ENCODE data around the gene PIK3CG.
"Not testable (repeated sequence)": the region's sequence is repeated elsewhere in the genome, so short reads cannot be mapped to it uniquely, and the experiment has no call there.

PIK3CG gene

GRCh38 chr7:106865130-106866041, at the start of gene PIK3CG:
TSS of gene PIK3CG (plus strand) at chr7:106865282. CDS start at chr7:106867562, 2,280 bp downstream.
- DNase-seq: no peak

GRCh38 chr7:106817098-106817497, 48.0 kb upstream of the PIK3CG start:
- no peak for DNase-seq

GRCh38 chr7:106818736-106819135, 46.3 kb upstream of the PIK3CG start:
- DNase-seq: no peak

DNA sequence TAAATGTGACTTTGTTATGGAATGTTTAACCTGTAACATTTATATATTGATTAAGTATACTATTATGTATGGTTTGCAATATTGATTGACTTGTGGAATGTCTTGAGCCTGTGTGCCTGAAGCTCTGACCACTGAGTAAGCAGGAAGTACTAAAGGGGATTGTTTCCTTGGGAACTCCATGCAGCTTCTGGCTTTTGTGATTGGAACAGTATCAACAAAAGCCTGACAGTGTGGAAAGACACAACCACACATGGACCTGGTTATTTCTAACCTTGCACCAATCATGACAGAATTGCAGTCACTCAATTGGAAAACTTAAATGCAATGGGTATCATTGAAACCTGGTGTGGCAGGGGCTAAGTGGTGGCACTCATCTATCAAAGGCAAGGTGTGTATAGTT, 45.5 kb upstream of the PIK3CG start:
- DNase-seq: no peak

- DNase-seq: no peak
Measured at GRCh38 chr7:106820321-106821217, 44.5 kb upstream of the PIK3CG start.

DNA sequence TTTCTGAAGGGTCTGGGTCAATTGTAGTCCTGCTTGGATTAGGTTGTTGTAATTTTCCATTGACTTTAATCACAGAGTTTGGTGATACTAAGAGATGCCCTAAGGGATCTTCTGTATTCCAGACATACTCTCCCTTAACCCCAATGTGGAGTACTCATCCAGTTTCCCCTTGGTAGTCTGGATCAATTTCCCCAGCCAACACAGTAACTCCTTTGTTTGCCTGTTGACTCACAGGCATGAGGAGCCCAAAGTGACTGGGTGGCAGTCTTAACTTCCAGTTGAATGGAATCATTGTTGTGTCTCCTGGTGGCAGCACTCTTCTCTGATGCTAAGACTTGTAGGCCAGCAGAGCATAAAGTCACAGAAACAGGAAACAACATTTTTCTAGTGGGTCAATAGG, 41.5 kb upstream of the PIK3CG start:
- DNase-seq: no peak

- DNase-seq: no peak
Measured at GRCh38 chr7:106824458-106824857, 40.6 kb upstream of the PIK3CG start.

GRCh38 chr7:106827626-106828025, 37.5 kb upstream of the PIK3CG start:
- no peak for DNase-seq

GRCh38 chr7:106829496-106829895, 35.6 kb upstream of the PIK3CG start:
- no peak for DNase-seq

DNA sequence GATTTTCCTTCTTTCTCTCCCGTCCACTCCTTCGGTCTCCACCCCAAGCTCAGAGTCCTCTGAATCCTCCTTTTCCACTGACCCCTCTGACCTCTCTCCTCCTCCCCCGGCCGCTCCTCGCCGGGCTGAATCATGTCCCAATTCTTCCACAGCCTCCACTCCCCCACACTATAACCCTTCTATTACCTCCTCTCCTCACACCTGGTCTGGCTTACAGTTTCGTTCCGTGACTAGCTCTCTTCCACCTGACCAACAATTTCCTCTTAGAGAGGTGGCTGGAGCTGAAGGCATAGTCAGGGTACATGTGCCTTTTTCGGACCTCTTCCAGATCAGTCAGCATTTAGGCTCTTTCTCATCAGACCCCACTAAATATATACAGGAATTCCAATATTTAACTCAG, 34.2 kb upstream of the PIK3CG start:
- not testable (repeated sequence) for DNase-seq

DNA sequence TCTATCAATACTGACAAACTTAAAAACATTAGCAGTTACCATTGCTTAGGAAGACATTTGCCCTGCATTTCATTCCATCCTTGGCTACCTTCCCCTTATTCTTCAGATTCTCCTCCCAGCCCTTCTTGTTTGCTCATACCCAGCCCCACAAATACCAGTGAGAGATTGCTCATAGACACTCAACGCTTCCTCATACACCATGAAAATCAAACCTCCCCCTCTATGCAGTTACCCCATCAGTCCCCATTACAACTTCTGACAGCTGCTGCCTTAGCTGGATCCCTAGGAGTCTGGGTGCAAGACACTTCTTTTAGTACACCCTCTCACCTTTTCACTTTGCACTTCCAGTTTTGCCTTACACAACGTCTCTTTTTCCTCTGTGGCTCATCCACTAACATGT, 28.3 kb upstream of the PIK3CG start:
- DNase-seq: no peak

DNA sequence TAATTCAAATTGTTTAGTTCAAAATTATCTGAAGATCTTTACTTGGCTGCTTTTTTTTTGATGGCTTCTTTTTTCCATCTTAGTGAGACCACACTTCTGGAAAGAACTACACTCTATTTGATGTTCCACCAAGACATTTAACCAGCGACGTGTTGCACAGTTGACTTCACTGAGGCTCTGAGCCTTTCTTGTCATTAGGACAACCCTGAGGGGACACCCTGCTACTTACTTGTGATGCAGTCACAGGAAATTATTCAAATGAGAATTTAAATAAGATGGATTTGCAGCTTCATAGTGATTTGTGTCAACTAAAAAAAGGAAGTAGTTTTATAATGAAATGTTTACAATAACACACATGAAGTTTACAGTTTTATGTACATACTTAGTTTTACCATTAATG, 25.6 kb upstream of the PIK3CG start:
- DNase-seq: no peak

GRCh38 chr7:106840342-106840741, 24.7 kb upstream of the PIK3CG start:
- DNase-seq: no peak

DNA sequence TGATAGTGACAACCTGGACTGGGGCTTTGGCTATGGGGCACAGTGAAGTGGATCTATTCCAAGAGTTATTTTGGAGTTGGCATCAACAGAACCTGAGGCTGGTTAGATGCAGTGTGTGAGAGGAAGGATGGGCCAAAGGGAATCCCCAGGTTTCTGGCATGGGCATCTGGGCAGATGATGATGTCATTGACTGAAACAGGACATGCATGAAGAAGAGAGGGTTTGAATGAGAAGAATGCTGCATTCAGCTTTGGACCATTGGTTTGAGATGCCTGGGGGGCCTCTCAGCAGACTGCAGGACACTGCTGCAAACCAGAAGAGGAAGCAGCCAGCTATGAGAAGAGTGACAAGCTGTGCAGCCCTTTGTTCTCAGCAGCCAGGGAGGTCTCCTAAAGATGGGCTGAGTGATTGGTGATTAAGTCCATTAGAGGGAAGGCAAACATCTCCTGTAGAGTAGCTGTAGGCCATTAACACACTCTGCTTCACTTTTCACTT, 23.1 kb upstream of the PIK3CG start:
- DNase-seq: no peak

DNA sequence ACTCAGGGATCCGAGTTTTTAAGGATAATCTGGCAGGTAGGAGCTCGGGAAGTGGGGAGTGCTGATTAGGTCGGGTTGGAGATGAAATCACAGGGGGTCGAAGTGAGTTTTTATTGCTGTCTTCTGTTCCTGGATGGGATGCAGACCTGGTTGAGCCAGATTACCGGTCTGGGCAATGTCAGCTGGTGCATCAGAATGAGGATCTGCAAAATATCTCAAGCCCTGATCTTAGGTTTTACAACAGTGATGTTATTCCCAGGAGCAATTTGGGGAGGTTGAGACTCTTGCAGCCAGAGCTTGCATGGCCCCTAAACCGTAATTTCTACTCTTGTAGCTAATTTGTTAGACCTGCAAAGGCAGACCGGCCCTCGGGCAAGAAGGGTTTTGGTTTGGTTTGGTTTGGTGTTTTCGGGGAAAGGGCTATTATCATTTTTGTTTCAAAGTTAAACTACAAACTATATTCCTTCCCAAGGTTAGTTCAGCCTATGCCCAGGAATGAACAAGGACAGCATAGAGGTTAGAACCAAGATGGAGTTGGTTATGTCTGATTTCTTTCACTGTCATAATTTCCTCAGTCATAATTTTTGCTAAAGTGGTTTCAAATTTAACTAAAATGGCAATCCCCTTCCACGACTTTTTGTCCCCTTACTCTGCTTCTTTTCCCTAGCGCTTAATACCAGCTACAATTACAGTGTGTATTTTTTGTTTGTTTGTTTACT, 20.6 kb upstream of the PIK3CG start:
- no peak for DNase-seq

DNA sequence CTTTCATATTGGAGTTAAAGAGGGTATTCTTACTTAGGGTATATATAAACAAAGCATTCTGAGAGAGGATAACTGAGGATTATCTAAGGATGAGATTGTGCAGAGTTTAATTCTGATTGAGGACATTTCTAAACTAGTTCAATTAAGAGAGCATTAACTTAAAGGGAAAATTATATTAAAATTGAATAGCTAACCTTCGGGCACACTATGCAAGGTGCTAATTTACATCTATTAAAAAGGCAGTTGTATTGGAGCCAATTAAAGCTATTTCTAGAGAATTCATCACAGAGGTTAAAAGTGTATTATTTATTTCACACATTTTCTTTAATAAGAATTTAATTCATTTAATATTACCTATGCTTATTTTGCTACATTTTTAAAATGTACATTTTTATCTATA, 17.0 kb upstream of the PIK3CG start:
- DNase-seq: no peak

GRCh38 chr7:106848851-106849442, 16.1 kb upstream of the PIK3CG start:
- no peak for DNase-seq

DNA sequence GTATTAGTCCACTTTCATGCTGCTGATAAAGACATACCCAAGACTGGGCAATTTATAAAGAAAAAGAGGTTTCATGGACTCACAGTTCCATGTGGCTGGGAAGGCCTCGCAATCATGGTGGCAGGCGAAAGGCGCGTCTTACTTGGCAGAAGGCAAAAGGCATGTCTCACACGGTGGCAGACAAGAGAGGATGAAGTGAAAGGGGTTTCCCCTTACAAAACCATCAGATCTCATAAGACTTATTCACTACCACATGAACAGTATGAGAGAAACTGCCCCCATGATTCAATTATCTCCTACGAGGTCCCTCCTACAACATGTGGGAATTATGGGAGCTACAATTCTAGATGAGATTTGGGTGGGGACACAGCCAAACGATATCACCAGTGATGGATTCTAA, 13.4 kb upstream of the PIK3CG start:
- DNase-seq: not testable (repeated sequence)

- no peak for DNase-seq
Measured at GRCh38 chr7:106853250-106853908, 11.7 kb upstream of the PIK3CG start.

DNA sequence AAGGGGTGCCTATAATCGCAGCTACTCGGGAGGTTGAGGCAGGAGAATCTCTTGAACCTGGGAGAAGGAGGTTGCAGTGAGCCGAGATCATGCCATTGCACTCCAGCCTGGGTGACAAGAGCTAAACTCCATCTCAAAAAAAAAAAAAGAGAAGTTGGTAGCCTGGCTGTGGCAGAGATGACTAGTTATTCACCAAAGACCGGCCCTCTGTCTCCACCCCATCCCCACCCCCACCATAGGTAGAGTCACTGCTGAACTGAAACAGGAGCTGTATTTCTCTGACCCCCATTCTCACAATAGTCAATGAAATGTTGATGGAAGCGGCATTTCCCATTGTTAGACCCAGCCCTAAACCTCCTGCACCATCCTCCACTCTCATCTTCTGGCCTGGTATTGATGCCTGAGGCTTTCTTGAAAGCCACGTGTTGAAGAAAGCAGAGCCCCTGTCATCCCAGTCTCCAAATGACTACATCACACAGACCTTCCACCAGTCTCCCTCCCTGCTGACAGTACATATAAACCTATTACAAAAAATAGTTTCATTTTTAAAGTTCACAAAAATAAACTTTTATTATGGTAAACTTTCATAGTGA, 9.4 kb upstream of the PIK3CG start:
- no peak for DNase-seq
